GM12878 (cell line): ENCODE results near the gene RRBP1. TPM values are rescaled to one million over a fixed set of nuclear protein-coding genes. Genes with fewer than 3 reads are reported as not detected.

Experiments
- ATAC-seq: fragments of 200-7000 bp; cut with Tn5 transposase; 3 replicates; pipeline ENCODE4 v1.9.1; 2020; ENCODE audit warnings: mild to moderate bottlenecking, moderate library complexity
- BruUV-seq: library from RNA; stranded (reverse); fragments of 400-500 nt; replicated peaks from 2 replicates; lab custom pipeline; 2021; lab: Mats Ljungman, UMichigan
- CTCF ChIA-PET: fragments of 300-600 bp; sonication (Branson Sonifier 250); formaldehyde crosslinking; extraction: SDS; loops from one replicate; lab custom pipeline; 2021; ENCODE audit warnings: inconsistent platforms; lab: Yijun Ruan, JAX
- POLR2A ChIA-PET: fragments of 350-600 bp; formaldehyde crosslinking; extraction: SDS; loops from one replicate; lab custom pipeline; 2021; ENCODE audit warnings: inconsistent platforms; lab: Charles Lee
- RAD21 ChIA-PET: fragments of 300-600 bp; sonication (Branson Sonifier 250); formaldehyde crosslinking; loops from one replicate; lab custom pipeline; 2023; ENCODE audit warnings: antibody characterized with exemption; ENCODE audit not compliant: unreplicated experiment; lab: Charles Lee
- SMC1A ChIA-PET: fragments of 300-600 bp; sonication (Branson Sonifier 250); formaldehyde crosslinking; loops from one replicate; lab custom pipeline; 2023; ENCODE audit not compliant: unreplicated experiment, uncharacterized antibody; lab: Charles Lee
- DNase-seq: peaks from one replicate; pipeline ENCODE4 v3.0.0-alpha.2; 2011; ENCODE audit warnings: low read depth, low spot score
- FAIRE-seq: peaks from 3 replicates; lab custom pipeline; 2011; peaks lifted over from hg19 to GRCh38; lab: Jason Lieb, UNC
- H2AFZ ChIP-seq: 2 replicates; pipeline ENCODE4 v1.6.0; 2011; ENCODE audit warnings: low read depth, low read length, control low read depth; ENCODE audit not compliant: control insufficient read depth
- H3K27ac ChIP-seq: 2 replicates; pipeline ENCODE4 v1.5.1; 2011; ENCODE audit warnings: control low read depth; ENCODE audit not compliant: control insufficient read depth, insufficient read depth
- H3K27me3 ChIP-seq, 2 experiments: replicated peaks in 1 of 2; 2 replicates each; pipeline versions ENCODE4 v1.6.0 to v1.6.1; 2011; ENCODE audit warnings: low read length in 1 of 2; ENCODE audit not compliant: control insufficient read depth in 2 of 2, insufficient read depth in 2 of 2
- H3K36me3 ChIP-seq, 2 experiments: 2 replicates each; pipeline ENCODE4 v1.5.1; 2011; ENCODE audit warnings: low read length in 1 of 2; ENCODE audit not compliant: control insufficient read depth in 2 of 2, insufficient read depth in 2 of 2
- H3K4me1 ChIP-seq: 2 replicates; pipeline ENCODE4 v1.6.1; 2011; ENCODE audit warnings: mild to moderate bottlenecking, low read length, moderate library complexity, mixed read lengths; ENCODE audit not compliant: control insufficient read depth, insufficient read depth
- H3K4me2 ChIP-seq: 2 replicates; pipeline ENCODE4 v1.6.0; 2011; ENCODE audit warnings: control low read depth; ENCODE audit not compliant: control insufficient read depth, insufficient read depth
- H3K4me3 ChIP-seq: fragments of 200-600 bp; sonication (generic); 2 replicates; pipeline ENCODE4 v1.5.1; 2016
- H3K79me2 ChIP-seq: 2 replicates; pipeline ENCODE4 v1.6.0; 2011; ENCODE audit warnings: low read length; ENCODE audit not compliant: control insufficient read depth, insufficient read depth
- H3K9ac ChIP-seq: 2 replicates; pipeline ENCODE4 v1.8.0; 2011; ENCODE audit warnings: low read length, control low read depth, mixed read lengths; ENCODE audit not compliant: control insufficient read depth, insufficient read depth
- H3K9me3 ChIP-seq: replicated peaks from 3 replicates; pipeline ENCODE4 v1.5.1; 2011; ENCODE audit warnings: mild to moderate bottlenecking, low read length; ENCODE audit not compliant: control insufficient read depth, insufficient read depth
- H4K20me1 ChIP-seq: 2 replicates; pipeline ENCODE4 v1.6.0; 2011; ENCODE audit not compliant: control insufficient read depth, insufficient read depth
- BCLAF1 ChIP-seq: fragments of 450-650 bp; IDR thresholded peaks from 2 replicates; pipeline ENCODE4 v1.6.1; 2017; ENCODE audit warnings: antibody characterized with exemption, mild to moderate bottlenecking, moderate library complexity
- CBX5 ChIP-seq: sonication (generic); IDR thresholded peaks from 2 replicates; pipeline ENCODE4 v1.6.1; 2016; ENCODE audit warnings: low read depth, moderate library complexity, mild to moderate bottlenecking, inconsistent platforms
- CHD4 ChIP-seq: fragments of 200-600 bp; sonication (generic); IDR thresholded peaks from 2 replicates; pipeline ENCODE4 v1.6.1; 2016; ENCODE audit warnings: mild to moderate bottlenecking
- E2F4 ChIP-seq: IDR thresholded peaks from 2 replicates; pipeline ENCODE4 v1.6.1; 2012; ENCODE audit warnings: low read depth, low read length, improper control_type of control experiment
- HDAC2 ChIP-seq: fragments of 200-600 bp; sonication (generic); IDR thresholded peaks from 2 replicates; pipeline ENCODE4 v1.6.1; 2017
- IKZF1 ChIP-seq: fragments of 450-650 bp; conservative IDR thresholded peaks from 2 replicates; pipeline ENCODE4 v1.6.1; 2017; ENCODE audit warnings: antibody characterized with exemption, mild to moderate bottlenecking
- LARP7 ChIP-seq: fragments of 450-650 bp; IDR thresholded peaks from 2 replicates; pipeline ENCODE4 v1.6.1; 2017; ENCODE audit warnings: mild to moderate bottlenecking
- MEF2A ChIP-seq: IDR thresholded peaks from 2 replicates; pipeline ENCODE4 v1.6.1; 2011; ENCODE audit warnings: low read depth, mild to moderate bottlenecking, low read length, moderate library complexity; ENCODE audit not compliant: insufficient read depth
- PAX5 ChIP-seq: IDR thresholded peaks from 2 replicates; pipeline ENCODE4 v1.6.1; 2011; ENCODE audit warnings: low read depth, low read length, borderline replicate concordance
- RELA ChIP-seq: fragments of 450-650 bp; IDR thresholded peaks from 2 replicates; pipeline ENCODE4 v1.8.0; 2014; ENCODE audit warnings: borderline replicate concordance; ENCODE audit not compliant: partially characterized antibody
- SREBF2 ChIP-seq: IDR thresholded peaks from 2 replicates; pipeline ENCODE4 v1.6.1; 2012; ENCODE audit warnings: mild to moderate bottlenecking, low read length
- TCF12 ChIP-seq: IDR thresholded peaks from 2 replicates; pipeline ENCODE4 v1.6.1; 2011; ENCODE audit warnings: low read depth, mild to moderate bottlenecking, low read length
- WGBS: methylation state at CpG from one replicate; pipeline ENCODE4 v1.1.6; 2016; ENCODE audit warnings: low lambda C conversion rate; ENCODE audit not compliant: insufficient replicate concordance, insufficient coverage; ENCODE audit errors: missing lambda C conversion rate; 5-methylcytosine and 5-hydroxymethylcytosine counted together
- in situ Hi-C: fragments of 300-500 bp; cut with MboI; formaldehyde crosslinking; loops from 9 replicates; pipeline ENCODE4 v1.14.3; 2018; ENCODE audit warnings: mixed read lengths
- intact Hi-C: fragments of 100-400 bp; cut with micrococcal nuclease; formaldehyde crosslinking; loops from one replicate; pipeline ENCODE4 v1.14.2; 2022; ENCODE audit not compliant: unreplicated experiment
- polyA plus RNA-seq, 11 experiments: library from polyadenylated mRNA; depleted of rRNA in 4 of 11; unstranded in 6 of 11; stranded (reverse) in 5 of 11; fragments of >200 nt; fragmentation: Nextera tagmentation in 4 of 11; fragmentation: Illumina TruSeq in 1 of 11; extraction: Ambion mirVana in 4 of 11; extraction: Trizol in 1 of 11; gene quantifications; 1 replicate in 1 of 11; 2 replicates in 10 of 11; pipeline versions ENCODE4 v1.2.1 to v1.2.3, GENCODE V29; 2011 to 2016; ENCODE audit warnings: inconsistent platforms in 2 of 11, missing spikeins in 2 of 11, low read depth in 1 of 11
- total RNA-seq, 4 experiments: library from RNA; depleted of rRNA in 3 of 4; stranded (reverse); fragments of >200 nt in 3 of 4; fragmentation: Illumina TruSeq in 1 of 4; extraction: Trizol in 1 of 4; gene quantifications; 2 replicates each; pipeline versions ENCODE4 v1.2.1 to v1.2.3, GENCODE V29; 2013 to 2021
- TF ChIP-seq, protein P1 (sequence below): fragments of 450-650 bp; IDR thresholded peaks from 2 replicates; pipeline ENCODE4 v1.6.1; 2014; ENCODE audit warnings: mild to moderate bottlenecking
- TF ChIP-seq, protein P2 (sequence below), 3 experiments: IDR thresholded peaks in 2 of 3; conservative IDR thresholded peaks in 1 of 3; 2 replicates each; pipeline ENCODE4 v1.5.1; 2011; ENCODE audit warnings: low read depth in 3 of 3, low read length in 3 of 3, mild to moderate bottlenecking in 3 of 3, control low read depth in 2 of 3, moderate library complexity in 2 of 3, inconsistent platforms in 1 of 3, mixed read lengths in 1 of 3; ENCODE audit not compliant: control insufficient read depth in 2 of 3, insufficient read depth in 1 of 3; ENCODE audit errors: extremely low read depth in 1 of 3

The RRBP1 gene
- total and polyA plus RNA-seq, 10 of the 15 experiments (the other 5 are each of a cell fraction or from before 2014, with no cell fraction given), result 1.2 to 57.4 (median 24.6) TPM

- TF ChIP-seq, protein P1, sequence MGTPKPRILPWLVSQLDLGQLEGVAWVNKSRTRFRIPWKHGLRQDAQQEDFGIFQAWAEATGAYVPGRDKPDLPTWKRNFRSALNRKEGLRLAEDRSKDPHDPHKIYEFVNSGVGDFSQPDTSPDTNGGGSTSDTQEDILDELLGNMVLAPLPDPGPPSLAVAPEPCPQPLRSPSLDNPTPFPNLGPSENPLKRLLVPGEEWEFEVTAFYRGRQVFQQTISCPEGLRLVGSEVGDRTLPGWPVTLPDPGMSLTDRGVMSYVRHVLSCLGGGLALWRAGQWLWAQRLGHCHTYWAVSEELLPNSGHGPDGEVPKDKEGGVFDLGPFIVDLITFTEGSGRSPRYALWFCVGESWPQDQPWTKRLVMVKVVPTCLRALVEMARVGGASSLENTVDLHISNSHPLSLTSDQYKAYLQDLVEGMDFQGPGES, result no peak
- TF ChIP-seq SREBF2 (no peak), BCLAF1 (no peak)
- TF ChIP-seq, all 136 proteins: peak for 0
Measured at GRCh38 chr20:17693444-17694001, 11.5 kb upstream of the RRBP1 start (continued).

DNA sequence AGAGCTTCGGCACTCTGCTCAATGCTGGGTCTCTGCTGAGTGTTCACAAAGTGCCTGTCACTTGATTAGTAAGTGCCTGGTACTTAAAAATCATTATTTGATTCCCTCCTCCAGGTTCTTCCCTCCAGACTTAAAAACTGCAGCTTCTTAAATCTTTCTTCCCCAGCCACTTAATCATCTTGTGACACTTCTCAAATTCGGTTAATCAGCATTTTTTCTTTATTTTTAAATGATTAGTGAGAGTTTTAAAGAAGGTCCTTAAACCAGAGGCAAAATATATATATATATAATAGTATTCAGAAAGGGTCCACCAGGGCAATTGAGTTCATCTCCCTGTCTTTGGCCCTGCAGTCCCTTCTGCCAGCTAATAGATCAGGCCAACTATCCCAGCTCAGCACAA lies 9.7 kb upstream of the RRBP1 start:
- WGBS, result 8% methylated on average over 2 of the region's 2 CpGs
- Histone ChIP-seq H3K79me2 (no peaks in the 10 kb centered on the region), H3K4me2 (no peak overlapping the region), H3K27me3 (peaks cover 0 to 7% of the 10 kb centered on the region in 2 experiments; a peak in 2 of 4 replicates), H4K20me1 (no peaks in the 10 kb centered on the region), H3K9me3 (no peaks in the 10 kb centered on the region; the same call in 1 of the 3 replicates), H3K4me3 (no peak overlapping the region), H2AFZ (no peak overlapping the region), H3K27ac (no peak overlapping the region), H3K4me1 (no peaks in the 10 kb centered on the region), H3K9ac (no peak overlapping the region), H3K36me3 (no peaks in the 10 kb centered on the region)
- ATAC-seq (no peak), DNase-seq (no peak), FAIRE-seq (no peak)
- intact Hi-C loops, result no loop called here
- RAD21 ChIA-PET, result no interaction called here
- no TSS peak for BruUV-seq
- CTCF ChIA-PET, result interaction anchor here (3.9 kb wide), 1 partner anchor 9 kb away, joined by 22 read pairs; the partner anchor contains the start of gene RRBP1
- SMC1A ChIA-PET, result interaction anchor here (0.7 to 1.6 kb wide), 2 partner anchors 10 to 11 kb away, joined by 3 to 5 read pairs; partner anchors contain the start of gene RRBP1
- no peak for TF ChIP-seq E2F4
- no peak for TF ChIP-seq RELA
- TF ChIP-seq HDAC2, result no peak
- TF ChIP-seq CHD4, result no peak
- TF ChIP-seq, protein P2, sequence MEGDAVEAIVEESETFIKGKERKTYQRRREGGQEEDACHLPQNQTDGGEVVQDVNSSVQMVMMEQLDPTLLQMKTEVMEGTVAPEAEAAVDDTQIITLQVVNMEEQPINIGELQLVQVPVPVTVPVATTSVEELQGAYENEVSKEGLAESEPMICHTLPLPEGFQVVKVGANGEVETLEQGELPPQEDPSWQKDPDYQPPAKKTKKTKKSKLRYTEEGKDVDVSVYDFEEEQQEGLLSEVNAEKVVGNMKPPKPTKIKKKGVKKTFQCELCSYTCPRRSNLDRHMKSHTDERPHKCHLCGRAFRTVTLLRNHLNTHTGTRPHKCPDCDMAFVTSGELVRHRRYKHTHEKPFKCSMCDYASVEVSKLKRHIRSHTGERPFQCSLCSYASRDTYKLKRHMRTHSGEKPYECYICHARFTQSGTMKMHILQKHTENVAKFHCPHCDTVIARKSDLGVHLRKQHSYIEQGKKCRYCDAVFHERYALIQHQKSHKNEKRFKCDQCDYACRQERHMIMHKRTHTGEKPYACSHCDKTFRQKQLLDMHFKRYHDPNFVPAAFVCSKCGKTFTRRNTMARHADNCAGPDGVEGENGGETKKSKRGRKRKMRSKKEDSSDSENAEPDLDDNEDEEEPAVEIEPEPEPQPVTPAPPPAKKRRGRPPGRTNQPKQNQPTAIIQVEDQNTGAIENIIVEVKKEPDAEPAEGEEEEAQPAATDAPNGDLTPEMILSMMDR (IDR thresholded peaks at IDR 0.05 in 2 of 3, conservative IDR thresholded peaks at IDR 0.05 in 1 of 3; ENCODE audit: control insufficient read depth in 2 of 3, extremely low read depth in 1 of 3, insufficient read depth in 1 of 3, low read depth in 3 of 3, low read length in 3 of 3), result no peak
- TF ChIP-seq MEF2A, result no peak
- no peak for TF ChIP-seq CBX5
- TF ChIP-seq LARP7, result no peak
- TF ChIP-seq PAX5, result no peak
- TF ChIP-seq IKZF1, result no peak
- no peak for TF ChIP-seq TCF12
- in situ Hi-C loops, result no loop called here
- POLR2A ChIA-PET, result no interaction called here
